ENCODE measurements around the gene ANKRD10.

The ANKRD10 gene

DNA sequence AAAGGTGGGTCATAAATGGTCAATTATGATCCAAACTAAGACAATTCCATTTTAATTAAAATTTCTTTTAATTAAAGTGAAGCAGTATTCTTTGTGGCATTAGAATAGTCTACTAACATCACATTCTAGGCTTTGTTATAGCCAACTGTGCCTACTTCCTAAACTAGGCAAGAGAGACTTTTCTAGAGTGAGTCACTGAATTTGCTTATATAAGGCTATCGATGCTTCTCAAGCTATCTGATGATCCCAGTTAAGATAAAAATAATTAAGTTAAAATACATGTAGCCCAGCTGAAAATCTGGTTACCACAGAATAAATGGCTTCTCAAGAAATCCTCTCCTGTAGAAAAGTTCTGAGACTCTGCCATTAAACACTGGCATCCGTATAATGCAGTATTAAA is 12.5 kb downstream of the ANKRD10 start:
- no peak overlapping the region for H4K91ac ChIP-seq (ENCODE audit: low read depth, low read length, poor library complexity)
- WGBS, 2 donors (ENCODE audit: extremely low coverage in 2 of 2, insufficient read length in 2 of 2, insufficient replicate concordance in 1 of 2) = no CpG with 5 or more reads among the region's 2 CpGs
- no peak overlapping the region for H3K23ac ChIP-seq (ENCODE audit: low read depth, low read length, poor library complexity)
- H3K27me3 ChIP-seq (ENCODE audit: control insufficient read depth in 3 of 3, insufficient read depth in 3 of 3, low read depth in 1 of 3, low read length in 3 of 3) = no peaks in the 10 kb centered on the region
- no peak for DNase-seq (ENCODE audit: low spot score)
- no peak overlapping the region for H2AFZ ChIP-seq (ENCODE audit: low read length)
- no peaks in the 10 kb centered on the region for H3K4me1 ChIP-seq (ENCODE audit: control insufficient read depth in 2 of 2, insufficient read depth in 1 of 2, low read depth in 1 of 2, low read length in 2 of 2)
- no peak overlapping the region for H3K9ac ChIP-seq (ENCODE audit: low read depth, low read length, poor library complexity)
- no peak overlapping the region for H4K8ac ChIP-seq (ENCODE audit: low read depth, low read length)
- no peaks in the 10 kb centered on the region for H3K9me3 ChIP-seq (replicated peaks in 1 of 2; ENCODE audit: control insufficient read depth in 2 of 2, insufficient read depth in 1 of 2, low read depth in 1 of 2, low read length in 2 of 2)
- no peak overlapping the region for H2BK15ac ChIP-seq (ENCODE audit: low read length)
- H3K14ac ChIP-seq (ENCODE audit: low read length) = no peak overlapping the region
- H2BK5ac ChIP-seq (ENCODE audit: low read length) = no peak overlapping the region
- H2AK5ac ChIP-seq (ENCODE audit: low read depth, low read length) = no peak overlapping the region
- no peak overlapping the region for H3K4ac ChIP-seq (ENCODE audit: low read length)
- no peak overlapping the region for H3K4me2 ChIP-seq (ENCODE audit: insufficient read depth, low read length, poor library complexity, severe bottlenecking)
- no peak overlapping the region for H3K27ac ChIP-seq (replicated peaks; ENCODE audit: low read length)
- H2BK12ac ChIP-seq (ENCODE audit: low read length) = no peak overlapping the region
- H2BK120ac ChIP-seq (ENCODE audit: low read depth, low read length) = no peak overlapping the region
- peaks cover 10 to 96% of the 10 kb centered on the region in 2 donors for H3K36me3 ChIP-seq (replicated peaks in 1 of 2; ENCODE audit: control insufficient read depth in 2 of 2, insufficient read depth in 2 of 2, low read length in 2 of 2)
- H3K79me1 ChIP-seq (ENCODE audit: low read depth, low read length) = no peaks in the 10 kb centered on the region
- H3K4me3 ChIP-seq (ENCODE audit: low read length in 2 of 2) = no peak overlapping the region
- H3K18ac ChIP-seq (ENCODE audit: low read length) = no peak overlapping the region

DNA sequence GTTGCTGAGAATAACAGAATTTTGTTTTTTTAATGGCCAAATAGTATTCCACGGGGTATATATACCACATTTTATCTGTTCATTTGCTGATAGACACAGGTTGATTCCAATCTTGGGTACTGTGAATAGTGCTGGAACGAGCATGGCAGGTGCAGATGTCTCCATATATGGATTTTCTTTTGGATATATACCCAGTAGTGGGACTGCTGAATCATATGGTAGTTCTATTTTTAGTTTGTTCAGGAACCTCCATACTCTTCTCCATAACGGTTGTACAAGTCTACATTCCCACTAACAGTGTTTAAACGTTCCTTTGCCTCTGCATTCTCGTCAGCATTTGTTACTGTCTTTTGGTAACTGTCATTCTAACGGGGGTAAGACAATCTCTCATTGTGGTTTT is 17.3 kb downstream of the ANKRD10 start:
- Histone ChIP-seq H4K91ac (ENCODE audit: low read depth, low read length, poor library complexity) (no peak overlapping the region), H3K4me2 (ENCODE audit: insufficient read depth, low read length, poor library complexity, severe bottlenecking) (no peak overlapping the region), H3K23ac (ENCODE audit: low read depth, low read length, poor library complexity) (no peak overlapping the region), H2AK5ac (ENCODE audit: low read depth, low read length) (no peak overlapping the region), H3K36me3 (replicated peaks in 1 of 2; ENCODE audit: control insufficient read depth in 2 of 2, insufficient read depth in 2 of 2, low read length in 2 of 2) (peaks cover 9 to 94% of the 10 kb centered on the region in 2 donors), H3K18ac (ENCODE audit: low read length) (no peak overlapping the region), H2AFZ (ENCODE audit: low read length) (no peak overlapping the region), H3K9ac (ENCODE audit: low read depth, low read length, poor library complexity) (no peak overlapping the region), H3K4me3 (ENCODE audit: low read length in 2 of 2) (no peak overlapping the region), H2BK5ac (ENCODE audit: low read length) (no peak overlapping the region), H3K9me3 (replicated peaks in 1 of 2; ENCODE audit: control insufficient read depth in 2 of 2, insufficient read depth in 1 of 2, low read depth in 1 of 2, low read length in 2 of 2) (no peaks in the 10 kb centered on the region), H3K4ac (ENCODE audit: low read length) (no peak overlapping the region), H3K4me1 (ENCODE audit: control insufficient read depth in 2 of 2, insufficient read depth in 1 of 2, low read depth in 1 of 2, low read length in 2 of 2) (no peaks in the 10 kb centered on the region), H4K8ac (ENCODE audit: low read depth, low read length) (no peak overlapping the region), H3K27ac (replicated peaks; ENCODE audit: low read length) (no peak overlapping the region), H3K14ac (ENCODE audit: low read length) (no peak overlapping the region), H2BK15ac (ENCODE audit: low read length) (no peak overlapping the region), H3K79me1 (ENCODE audit: low read depth, low read length) (no peaks in the 10 kb centered on the region), H2BK120ac (ENCODE audit: low read depth, low read length) (no peak overlapping the region), H2BK12ac (ENCODE audit: low read length) (no peak overlapping the region), H3K27me3 (ENCODE audit: control insufficient read depth in 3 of 3, insufficient read depth in 3 of 3, low read depth in 1 of 3, low read length in 3 of 3) (no peaks in the 10 kb centered on the region)
- no peak for DNase-seq (ENCODE audit: low spot score)
- no CpG with 5 or more reads among the region's 6 CpGs for WGBS, 2 donors (ENCODE audit: extremely low coverage in 2 of 2, insufficient read length in 2 of 2, insufficient replicate concordance in 1 of 2)

- H2BK15ac ChIP-seq (ENCODE audit: low read length) = no peak overlapping the region
- no peak overlapping the region for H3K4ac ChIP-seq (ENCODE audit: low read length)
- H2AFZ ChIP-seq (ENCODE audit: low read length) = no peak overlapping the region
- H3K36me3 ChIP-seq (replicated peaks in 1 of 2; ENCODE audit: control insufficient read depth in 2 of 2, insufficient read depth in 2 of 2, low read length in 2 of 2) = peaks cover 9 to 94% of the 10 kb centered on the region in 2 donors
- H2BK12ac ChIP-seq (ENCODE audit: low read length) = no peak overlapping the region
- WGBS, 2 donors (ENCODE audit: extremely low coverage in 2 of 2, insufficient read length in 2 of 2, insufficient replicate concordance in 1 of 2) = no CpG with 5 or more reads among the region's 1 CpG
- DNase-seq (ENCODE audit: low spot score) = no peak
- no peaks in the 10 kb centered on the region for H3K9me3 ChIP-seq (replicated peaks in 1 of 2; ENCODE audit: control insufficient read depth in 2 of 2, insufficient read depth in 1 of 2, low read depth in 1 of 2, low read length in 2 of 2)
- H4K8ac ChIP-seq (ENCODE audit: low read depth, low read length) = no peak overlapping the region
- no peak overlapping the region for H2BK5ac ChIP-seq (ENCODE audit: low read length)
- no peak overlapping the region for H3K18ac ChIP-seq (ENCODE audit: low read length)
- no peak overlapping the region for H4K91ac ChIP-seq (ENCODE audit: low read depth, low read length, poor library complexity)
- no peak overlapping the region for H3K4me3 ChIP-seq (ENCODE audit: low read length in 2 of 2)
- H3K4me2 ChIP-seq (ENCODE audit: insufficient read depth, low read length, poor library complexity, severe bottlenecking) = no peak overlapping the region
- H3K9ac ChIP-seq (ENCODE audit: low read depth, low read length, poor library complexity) = no peak overlapping the region
- H3K79me1 ChIP-seq (ENCODE audit: low read depth, low read length) = no peaks in the 10 kb centered on the region
- no peak overlapping the region for H2AK5ac ChIP-seq (ENCODE audit: low read depth, low read length)
- H3K27me3 ChIP-seq (ENCODE audit: control insufficient read depth in 3 of 3, insufficient read depth in 3 of 3, low read depth in 1 of 3, low read length in 3 of 3) = no peaks in the 10 kb centered on the region
- H2BK120ac ChIP-seq (ENCODE audit: low read depth, low read length) = no peak overlapping the region
- no peak overlapping the region for H3K23ac ChIP-seq (ENCODE audit: low read depth, low read length, poor library complexity)
- H3K14ac ChIP-seq (ENCODE audit: low read length) = no peak overlapping the region
- no peak overlapping the region for H3K27ac ChIP-seq (replicated peaks; ENCODE audit: low read length)
- H3K4me1 ChIP-seq (ENCODE audit: control insufficient read depth in 2 of 2, insufficient read depth in 1 of 2, low read depth in 1 of 2, low read length in 2 of 2) = no peaks in the 10 kb centered on the region
These were observed 17.9 kb downstream of the ANKRD10 start for GRCh38 chr13:110897014-110897413.

- Histone ChIP-seq H2BK5ac (ENCODE audit: low read length) (no peak overlapping the region), H4K91ac (ENCODE audit: low read depth, low read length, poor library complexity) (no peak overlapping the region), H3K4me2 (ENCODE audit: insufficient read depth, low read length, poor library complexity, severe bottlenecking) (no peak overlapping the region), H3K27ac (replicated peaks; ENCODE audit: low read length) (no peak overlapping the region), H2AFZ (ENCODE audit: low read length) (no peak overlapping the region), H2BK120ac (ENCODE audit: low read depth, low read length) (no peak overlapping the region), H3K14ac (ENCODE audit: low read length) (no peak overlapping the region), H3K4ac (ENCODE audit: low read length) (no peak overlapping the region), H3K23ac (ENCODE audit: low read depth, low read length, poor library complexity) (no peak overlapping the region), H2AK5ac (ENCODE audit: low read depth, low read length) (no peak overlapping the region), H4K8ac (ENCODE audit: low read depth, low read length) (no peak overlapping the region), H3K9me3 (replicated peaks in 1 of 2; ENCODE audit: control insufficient read depth in 2 of 2, insufficient read depth in 1 of 2, low read depth in 1 of 2, low read length in 2 of 2) (no peaks in the 10 kb centered on the region), H3K79me1 (ENCODE audit: low read depth, low read length) (no peaks in the 10 kb centered on the region), H3K9ac (ENCODE audit: low read depth, low read length, poor library complexity) (no peak overlapping the region), H3K27me3 (ENCODE audit: control insufficient read depth in 3 of 3, insufficient read depth in 3 of 3, low read depth in 1 of 3, low read length in 3 of 3) (no peaks in the 10 kb centered on the region), H3K36me3 (replicated peaks in 1 of 2; ENCODE audit: control insufficient read depth in 2 of 2, insufficient read depth in 2 of 2, low read length in 2 of 2) (peaks cover 6 to 85% of the 10 kb centered on the region in 2 donors), H2BK15ac (ENCODE audit: low read length) (no peak overlapping the region), H2BK12ac (ENCODE audit: low read length) (no peak overlapping the region), H3K4me3 (ENCODE audit: low read length in 2 of 2) (no peak overlapping the region), H3K18ac (ENCODE audit: low read length) (no peak overlapping the region), H3K4me1 (ENCODE audit: control insufficient read depth in 2 of 2, insufficient read depth in 1 of 2, low read depth in 1 of 2, low read length in 2 of 2) (peaks cover 0 to 5% of the 10 kb centered on the region in 2 donors)
- no CpG with 5 or more reads among the region's 2 CpGs for whole genome bisulfite sequencing, 2 donors (ENCODE audit: extremely low coverage in 2 of 2, insufficient read length in 2 of 2, insufficient replicate concordance in 1 of 2)
- DNase-seq (ENCODE audit: low spot score) = no peak
These were observed 20.8 kb downstream of the ANKRD10 start for GRCh38 chr13:110894086-110894485.

Data from neuronal stem cell (in vitro differentiated cells).